HepG2 (cell line): ENCODE results near the gene FBXW2. TPM values are rescaled to one million over a fixed set of nuclear protein-coding genes. Genes with fewer than 3 reads are reported as not detected.

Experiments used
- CHCHD3 ChIP-seq: sonication (generic); formaldehyde crosslinking; IDR thresholded peaks from 2 replicates; pipeline ENCODE4 v1.8.0; 2022; ENCODE audit warnings: mild to moderate bottlenecking, missing genetic modification reagents, moderate library complexity
- HES4 ChIP-seq: sonication (generic); formaldehyde crosslinking; IDR thresholded peaks from 2 replicates; pipeline ENCODE4 v1.9.0; 2021; ENCODE audit warnings: mild to moderate bottlenecking, missing genetic modification reagents, borderline replicate concordance
- LCORL ChIP-seq, 2 experiments: fragments of 450-650 bp in 1 of 2; sonication (generic) in 1 of 2; formaldehyde crosslinking in 1 of 2; IDR thresholded peaks; 2 replicates each; pipeline versions ENCODE4 v1.5.0 to v1.6.1; 2017 to 2020; ENCODE audit warnings: antibody characterized with exemption in 1 of 2, missing genetic modification reagents in 1 of 2
- MED13 ChIP-seq: sonication (generic); formaldehyde crosslinking; IDR thresholded peaks from 2 replicates; pipeline ENCODE4 v1.5.0; 2020; ENCODE audit warnings: missing genetic modification reagents
- PAWR ChIP-seq: sonication (generic); formaldehyde crosslinking; IDR thresholded peaks from 2 replicates; pipeline ENCODE4 v1.4.0; 2020; ENCODE audit warnings: missing genetic modification reagents, mild to moderate bottlenecking, borderline replicate concordance
- PRMT3 ChIP-seq: sonication (generic); formaldehyde crosslinking; IDR thresholded peaks from 2 replicates; pipeline ENCODE4 v1.8.1; 2022; ENCODE audit warnings: low read depth, mild to moderate bottlenecking, moderate library complexity, missing genetic modification reagents, borderline replicate concordance
- RFX3 ChIP-seq: IDR thresholded peaks from 2 replicates; pipeline ENCODE4 v1.6.1; 2016; ENCODE audit warnings: missing biosample characterization, missing genetic modification reagents
- SIX4 ChIP-seq: sonication (generic); formaldehyde crosslinking; IDR thresholded peaks from 2 replicates; pipeline ENCODE4 v1.4.0; 2020; ENCODE audit warnings: missing genetic modification reagents
- ZBTB7A ChIP-seq: sonication (generic); formaldehyde crosslinking; IDR thresholded peaks from 2 replicates; pipeline ENCODE4 v1.8.0; 2022; ENCODE audit warnings: mild to moderate bottlenecking, missing genetic modification reagents
- ZFP41 ChIP-seq: sonication (generic); formaldehyde crosslinking; IDR thresholded peaks from 2 replicates; pipeline ENCODE4 v1.4.0; 2020; ENCODE audit warnings: mild to moderate bottlenecking, missing genetic modification reagents, borderline replicate concordance
- ZNF451 ChIP-seq: sonication (generic); formaldehyde crosslinking; IDR thresholded peaks from 2 replicates; pipeline ENCODE4 v1.5.0; 2020; ENCODE audit warnings: mild to moderate bottlenecking, missing genetic modification reagents
- ZNF556 ChIP-seq: sonication (generic); formaldehyde crosslinking; IDR thresholded peaks from 2 replicates; pipeline ENCODE4 v1.4.0; 2020; ENCODE audit warnings: mild to moderate bottlenecking, missing genetic modification reagents, borderline replicate concordance
- ZNF761 ChIP-seq: sonication (generic); formaldehyde crosslinking; conservative IDR thresholded peaks from 2 replicates; pipeline ENCODE4 v1.4.0; 2020; ENCODE audit warnings: mild to moderate bottlenecking, missing genetic modification reagents
- ZSCAN29 ChIP-seq: sonication (generic); formaldehyde crosslinking; conservative IDR thresholded peaks from 2 replicates; pipeline ENCODE4 v1.4.0; 2020; ENCODE audit warnings: mild to moderate bottlenecking, missing genetic modification reagents
- polyA plus RNA-seq, 8 experiments: library from polyadenylated mRNA; depleted of rRNA in 3 of 8; stranded (reverse) in 7 of 8; unstranded in 1 of 8; fragments of >200 nt; fragmentation: Illumina TruSeq in 4 of 8; extraction: Trizol in 4 of 8; gene quantifications; 2 replicates each; pipeline versions ENCODE4 v1.2.1 to v1.2.3, GENCODE V29; 2011 to 2016; ENCODE audit warnings: low read depth in 4 of 8, missing spikeins in 1 of 8, mixed read lengths in 1 of 8; ENCODE audit not compliant: insufficient read depth in 1 of 8
- total RNA-seq, 5 experiments: library from RNA; depleted of rRNA; stranded (reverse); fragments of >200 nt; fragmentation: Illumina TruSeq; extraction: Trizol; gene quantifications; 2 replicates each; pipeline ENCODE4 v1.2.3, GENCODE V29; 2016; ENCODE audit warnings: low read depth in 1 of 5
- TF ChIP-seq, protein P1 (sequence below): sonication (generic); formaldehyde crosslinking; IDR thresholded peaks from 2 replicates; pipeline ENCODE4; 2020; ENCODE audit warnings: missing genetic modification reagents, mild to moderate bottlenecking, borderline replicate concordance
- TF ChIP-seq, protein P2 (sequence below): sonication (generic); formaldehyde crosslinking; IDR thresholded peaks from 2 replicates; pipeline ENCODE4 v1.4.0; 2020; ENCODE audit warnings: missing genetic modification reagents

The FBXW2 gene
- total and polyA plus RNA-seq, 2 of the 13 experiments (the other 11 are each of a cell fraction or from before 2014, with no cell fraction given) = 35.4 to 43.1 TPM

DNA sequence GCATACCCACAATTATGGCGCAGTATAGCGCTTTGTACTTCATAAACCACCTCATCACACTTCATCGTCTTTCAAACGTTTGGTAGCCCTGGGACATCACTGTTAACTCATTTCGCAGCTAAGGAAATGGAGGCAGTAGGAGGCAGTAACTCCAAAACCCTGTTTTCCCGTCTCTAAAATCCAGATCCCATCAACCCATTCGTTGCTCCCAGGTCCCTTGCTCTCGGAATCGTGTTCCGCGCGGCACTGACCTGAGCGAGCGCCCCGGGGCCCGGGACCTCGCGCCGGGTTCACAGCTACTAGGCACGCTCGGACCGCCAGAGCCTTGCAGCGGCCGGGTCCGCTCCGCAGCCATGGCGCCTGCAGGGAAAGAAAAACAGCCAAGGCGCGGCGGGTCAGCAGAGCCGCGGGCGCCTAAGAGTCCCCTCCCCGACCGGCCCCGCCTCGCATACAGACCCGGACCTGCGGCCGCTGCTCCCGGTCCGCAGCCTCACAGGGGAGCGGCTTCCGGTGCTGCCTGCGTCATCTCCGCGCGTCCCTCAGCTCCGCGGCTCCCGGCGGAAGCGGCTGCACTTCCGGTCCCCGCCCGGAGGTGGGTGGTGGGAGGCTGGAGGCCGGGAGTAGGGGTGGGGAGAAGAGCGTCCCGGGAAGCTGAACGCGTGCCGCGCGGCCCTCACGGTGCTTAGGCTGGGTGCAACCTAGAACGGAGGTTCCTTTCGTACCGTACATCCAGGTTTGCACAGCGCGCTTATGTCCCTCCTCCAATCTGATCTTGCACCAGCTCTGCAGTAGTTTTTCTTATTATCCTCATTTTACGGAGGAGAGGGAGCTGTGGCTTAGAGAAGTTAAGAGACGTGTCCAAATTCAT lies at the start of gene FBXW2 (continued):
- TF ChIP-seq, protein P1, sequence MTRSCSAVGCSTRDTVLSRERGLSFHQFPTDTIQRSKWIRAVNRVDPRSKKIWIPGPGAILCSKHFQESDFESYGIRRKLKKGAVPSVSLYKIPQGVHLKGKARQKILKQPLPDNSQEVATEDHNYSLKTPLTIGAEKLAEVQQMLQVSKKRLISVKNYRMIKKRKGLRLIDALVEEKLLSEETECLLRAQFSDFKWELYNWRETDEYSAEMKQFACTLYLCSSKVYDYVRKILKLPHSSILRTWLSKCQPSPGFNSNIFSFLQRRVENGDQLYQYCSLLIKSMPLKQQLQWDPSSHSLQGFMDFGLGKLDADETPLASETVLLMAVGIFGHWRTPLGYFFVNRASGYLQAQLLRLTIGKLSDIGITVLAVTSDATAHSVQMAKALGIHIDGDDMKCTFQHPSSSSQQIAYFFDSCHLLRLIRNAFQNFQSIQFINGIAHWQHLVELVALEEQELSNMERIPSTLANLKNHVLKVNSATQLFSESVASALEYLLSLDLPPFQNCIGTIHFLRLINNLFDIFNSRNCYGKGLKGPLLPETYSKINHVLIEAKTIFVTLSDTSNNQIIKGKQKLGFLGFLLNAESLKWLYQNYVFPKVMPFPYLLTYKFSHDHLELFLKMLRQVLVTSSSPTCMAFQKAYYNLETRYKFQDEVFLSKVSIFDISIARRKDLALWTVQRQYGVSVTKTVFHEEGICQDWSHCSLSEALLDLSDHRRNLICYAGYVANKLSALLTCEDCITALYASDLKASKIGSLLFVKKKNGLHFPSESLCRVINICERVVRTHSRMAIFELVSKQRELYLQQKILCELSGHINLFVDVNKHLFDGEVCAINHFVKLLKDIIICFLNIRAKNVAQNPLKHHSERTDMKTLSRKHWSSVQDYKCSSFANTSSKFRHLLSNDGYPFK (CRISPR knock-in tag) = peak; percentile 94
- no peak for TF ChIP-seq CHCHD3 (CRISPR knock-in tag)
- TF ChIP-seq PRMT3 (CRISPR knock-in tag) = no peak
- 0 out of 2 replicates have a peak, but pooled peaks have one; percentile 51 for TF ChIP-seq SIX4 (CRISPR knock-in tag)
- no peak for TF ChIP-seq RFX3 (CRISPR knock-in tag)
- peak; percentile 52; the same call in 1 of the 2 replicates for TF ChIP-seq ZNF761 (CRISPR knock-in tag)
- TF ChIP-seq ZSCAN29 = no peak; the same call in 1 of the 2 replicates
- TF ChIP-seq ZNF451 (CRISPR knock-in tag) = peak; percentile 85; the same call in 1 of the 2 replicates
- no peak for TF ChIP-seq ZBTB7A (CRISPR knock-in tag)
- TF ChIP-seq, protein P2, sequence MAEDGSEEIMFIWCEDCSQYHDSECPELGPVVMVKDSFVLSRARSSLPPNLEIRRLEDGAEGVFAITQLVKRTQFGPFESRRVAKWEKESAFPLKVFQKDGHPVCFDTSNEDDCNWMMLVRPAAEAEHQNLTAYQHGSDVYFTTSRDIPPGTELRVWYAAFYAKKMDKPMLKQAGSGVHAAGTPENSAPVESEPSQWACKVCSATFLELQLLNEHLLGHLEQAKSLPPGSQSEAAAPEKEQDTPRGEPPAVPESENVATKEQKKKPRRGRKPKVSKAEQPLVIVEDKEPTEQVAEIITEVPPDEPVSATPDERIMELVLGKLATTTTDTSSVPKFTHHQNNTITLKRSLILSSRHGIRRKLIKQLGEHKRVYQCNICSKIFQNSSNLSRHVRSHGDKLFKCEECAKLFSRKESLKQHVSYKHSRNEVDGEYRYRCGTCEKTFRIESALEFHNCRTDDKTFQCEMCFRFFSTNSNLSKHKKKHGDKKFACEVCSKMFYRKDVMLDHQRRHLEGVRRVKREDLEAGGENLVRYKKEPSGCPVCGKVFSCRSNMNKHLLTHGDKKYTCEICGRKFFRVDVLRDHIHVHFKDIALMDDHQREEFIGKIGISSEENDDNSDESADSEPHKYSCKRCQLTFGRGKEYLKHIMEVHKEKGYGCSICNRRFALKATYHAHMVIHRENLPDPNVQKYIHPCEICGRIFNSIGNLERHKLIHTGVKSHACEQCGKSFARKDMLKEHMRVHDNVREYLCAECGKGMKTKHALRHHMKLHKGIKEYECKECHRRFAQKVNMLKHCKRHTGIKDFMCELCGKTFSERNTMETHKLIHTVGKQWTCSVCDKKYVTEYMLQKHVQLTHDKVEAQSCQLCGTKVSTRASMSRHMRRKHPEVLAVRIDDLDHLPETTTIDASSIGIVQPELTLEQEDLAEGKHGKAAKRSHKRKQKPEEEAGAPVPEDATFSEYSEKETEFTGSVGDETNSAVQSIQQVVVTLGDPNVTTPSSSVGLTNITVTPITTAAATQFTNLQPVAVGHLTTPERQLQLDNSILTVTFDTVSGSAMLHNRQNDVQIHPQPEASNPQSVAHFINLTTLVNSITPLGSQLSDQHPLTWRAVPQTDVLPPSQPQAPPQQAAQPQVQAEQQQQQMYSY (CRISPR knock-in tag) = peak; percentile 57; the same call in 1 of the 2 replicates
- no peak; the same call in 1 of the 2 replicates for TF ChIP-seq ZFP41
- no peak for TF ChIP-seq LCORL (IDR thresholded peaks at IDR 0.05)
- TF ChIP-seq LCORL (CRISPR knock-in tag; IDR thresholded peaks at IDR 0.05) = peak; percentile 80; the same call in 1 of the 2 replicates
- TF ChIP-seq PAWR (CRISPR knock-in tag) = no peak
- peak; percentile 49; the same call in 1 of the 2 replicates for TF ChIP-seq MED13 (CRISPR knock-in tag)
- no peak; the same call in 1 of the 2 replicates for TF ChIP-seq ZNF556 (CRISPR knock-in tag)
- peak; percentile 66; the same call in 1 of the 2 replicates for TF ChIP-seq HES4 (CRISPR knock-in tag)
